ENCODE data around the gene TMTC1.

TMTC1 gene

DNA sequence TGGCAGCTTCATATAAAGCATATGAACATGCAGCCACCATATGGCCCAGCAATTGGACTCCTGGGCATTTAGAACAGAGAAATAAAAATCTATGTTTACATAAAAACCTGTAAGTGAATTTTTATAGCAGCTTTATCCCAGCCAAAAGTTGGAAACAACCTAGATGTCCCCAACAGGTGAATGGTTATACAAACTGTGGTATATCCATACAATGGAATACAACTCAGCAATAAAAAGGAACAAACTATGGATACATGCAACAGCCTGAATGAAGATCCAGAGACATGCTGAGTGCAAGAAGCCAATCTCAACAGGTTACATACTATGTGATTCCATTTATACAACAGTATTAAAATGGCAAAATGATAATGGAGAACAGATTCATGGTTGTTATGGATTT, 3.7 kb downstream of the TMTC1 start:
- no peak for DNase-seq (ENCODE audit: low spot score)

DNA sequence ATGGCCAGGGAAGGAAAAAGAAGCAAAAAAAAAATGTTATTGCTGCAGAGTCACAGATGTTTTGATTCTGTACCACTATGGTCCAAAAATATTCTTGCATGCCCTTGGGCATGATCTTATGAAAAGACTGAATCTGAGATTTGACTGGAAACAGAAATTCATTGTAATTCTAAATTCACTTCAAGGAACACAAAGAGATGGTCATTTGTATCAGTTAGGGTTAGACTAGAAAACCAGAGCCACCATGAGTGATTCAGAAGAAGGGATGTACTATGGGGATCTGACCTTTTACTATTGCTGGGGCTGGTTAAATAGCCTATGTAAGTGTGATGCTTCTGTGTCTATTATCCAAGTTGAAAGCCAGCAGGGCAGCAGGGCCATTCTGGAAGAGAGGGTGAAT, 5.2 kb downstream of the TMTC1 start:
- no peak for DNase-seq (ENCODE audit: low spot score)

DNA sequence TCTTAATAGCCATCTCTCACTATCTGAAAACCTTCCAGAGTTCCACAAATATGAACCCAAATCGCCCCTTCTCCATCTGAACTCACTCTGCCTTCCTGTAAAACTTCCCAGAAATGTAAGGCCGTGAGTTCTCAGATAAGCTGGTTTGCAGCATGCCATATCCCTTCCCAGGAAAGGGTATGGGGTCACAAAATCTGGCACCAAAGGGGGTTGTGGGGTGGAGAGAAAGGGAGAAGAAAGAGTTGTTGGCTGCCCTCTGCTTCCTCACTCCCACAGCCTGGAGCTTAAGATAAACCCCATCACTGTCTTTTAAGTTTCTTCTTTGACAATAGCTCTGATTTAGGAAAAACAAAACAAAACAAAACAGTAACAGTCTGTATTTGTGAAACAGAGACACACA, 10.7 kb downstream of the TMTC1 start:
- no peak for DNase-seq (ENCODE audit: low spot score)

DNA sequence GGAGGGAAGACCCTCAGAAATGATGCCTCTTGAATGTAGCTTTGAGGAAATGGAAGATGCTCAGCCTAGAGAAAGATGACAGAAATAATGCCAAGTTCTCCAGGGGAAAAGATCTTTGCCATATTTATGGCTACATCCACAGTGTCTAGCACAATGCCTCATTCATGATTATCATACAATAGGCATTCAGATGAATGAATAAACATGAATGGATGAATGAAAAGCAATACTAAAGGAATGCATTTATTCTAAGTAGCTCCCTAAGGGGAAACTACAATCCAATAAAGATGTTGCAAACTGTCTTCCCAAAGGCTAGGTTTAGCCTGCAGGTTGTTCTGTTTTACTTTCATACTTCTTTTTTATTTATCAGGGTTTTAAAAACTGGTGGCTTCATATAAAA, 12.0 kb downstream of the TMTC1 start:
- DNase-seq (ENCODE audit: low spot score): no peak

DNA sequence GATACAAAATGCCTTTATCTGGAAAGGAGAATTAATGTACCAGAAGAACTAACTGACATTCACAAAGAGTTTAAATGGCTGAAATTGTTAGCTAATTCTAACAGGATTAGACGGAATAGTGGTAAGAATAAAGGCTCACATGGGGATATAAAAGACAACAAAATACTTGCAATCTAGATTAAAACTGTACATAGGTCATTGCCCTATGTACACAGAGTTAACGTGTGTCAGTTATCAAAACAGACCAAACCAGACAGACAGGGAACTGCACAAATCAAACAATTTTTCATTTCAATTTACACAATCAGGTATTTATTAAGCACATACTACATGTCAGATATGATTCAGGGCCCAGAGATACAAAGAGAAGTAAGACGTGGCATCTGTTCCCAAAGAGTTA, 12.6 kb downstream of the TMTC1 start:
- no peak for DNase-seq (ENCODE audit: low spot score)

DNA sequence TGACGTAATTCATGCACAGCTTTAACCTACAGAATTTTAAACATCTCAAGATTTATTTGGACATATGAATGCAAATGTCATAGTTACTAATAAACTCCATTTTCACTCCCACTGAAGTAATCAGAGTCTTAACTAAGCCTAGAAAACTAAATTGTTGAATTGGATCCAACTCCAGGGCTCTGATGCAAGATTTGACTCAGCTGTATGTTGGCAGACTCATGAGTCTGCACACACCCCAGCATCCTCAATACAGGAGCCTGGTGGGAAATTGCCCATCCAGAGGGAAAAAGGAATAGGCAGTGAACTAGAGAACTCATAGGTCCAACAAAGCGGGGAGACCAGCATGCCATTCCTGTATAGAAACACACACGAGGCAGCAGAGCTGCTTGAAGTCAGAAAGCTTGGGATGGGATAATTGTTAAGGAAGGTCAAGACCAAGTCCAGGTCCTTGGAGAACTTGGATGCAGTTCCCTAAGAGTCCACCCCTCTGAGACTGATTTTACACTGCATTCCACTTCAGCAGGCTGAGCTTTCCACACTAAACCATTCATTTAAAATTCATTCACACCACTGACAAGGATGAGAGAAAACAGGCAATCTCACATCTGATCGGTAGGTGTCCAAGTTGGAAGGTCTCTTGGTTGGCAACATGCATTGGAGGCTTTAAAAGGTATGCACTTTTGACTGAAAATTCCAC, 14.4 kb downstream of the TMTC1 start:
- DNase-seq (ENCODE audit: low spot score): no peak

DNA sequence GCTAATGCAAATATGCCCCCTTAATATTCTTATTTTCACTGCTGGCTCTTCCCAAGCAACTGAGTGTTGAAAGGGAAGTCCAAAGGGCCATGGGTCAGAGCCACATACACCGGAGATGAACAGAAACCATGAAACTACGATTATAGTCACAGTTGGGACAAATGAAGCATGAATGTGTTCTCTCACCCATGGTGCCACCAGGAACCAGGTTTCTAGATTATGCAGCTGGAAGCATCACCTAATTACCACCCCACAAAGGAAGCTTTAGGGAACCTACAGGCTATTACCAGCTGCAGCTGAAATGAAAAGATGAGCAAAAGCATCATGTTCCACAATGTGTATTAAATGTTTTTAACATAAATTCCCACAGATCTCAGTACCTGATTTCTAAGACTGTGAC, 15.4 kb downstream of the TMTC1 start:
- no peak for DNase-seq (ENCODE audit: low spot score)

DNA sequence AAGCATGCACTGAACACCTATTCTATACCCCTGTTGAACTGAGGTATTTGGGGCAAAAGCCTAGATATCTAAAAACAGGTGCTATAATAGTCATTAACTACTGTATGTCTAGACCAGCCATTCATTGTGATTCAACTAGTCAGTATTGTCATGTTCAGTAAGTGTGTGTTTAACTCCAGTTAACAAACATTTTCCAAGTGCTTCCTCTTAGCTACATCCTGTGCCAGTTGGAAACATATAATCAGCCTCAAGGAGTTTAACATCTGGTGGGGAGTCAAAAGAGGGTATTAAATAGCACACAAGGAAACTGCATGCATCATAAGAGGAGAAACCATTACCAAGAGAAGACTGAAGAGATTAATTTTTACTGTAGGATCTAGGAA, 20.4 kb downstream of the TMTC1 start:
- DNase-seq (ENCODE audit: low spot score): no peak

DNA sequence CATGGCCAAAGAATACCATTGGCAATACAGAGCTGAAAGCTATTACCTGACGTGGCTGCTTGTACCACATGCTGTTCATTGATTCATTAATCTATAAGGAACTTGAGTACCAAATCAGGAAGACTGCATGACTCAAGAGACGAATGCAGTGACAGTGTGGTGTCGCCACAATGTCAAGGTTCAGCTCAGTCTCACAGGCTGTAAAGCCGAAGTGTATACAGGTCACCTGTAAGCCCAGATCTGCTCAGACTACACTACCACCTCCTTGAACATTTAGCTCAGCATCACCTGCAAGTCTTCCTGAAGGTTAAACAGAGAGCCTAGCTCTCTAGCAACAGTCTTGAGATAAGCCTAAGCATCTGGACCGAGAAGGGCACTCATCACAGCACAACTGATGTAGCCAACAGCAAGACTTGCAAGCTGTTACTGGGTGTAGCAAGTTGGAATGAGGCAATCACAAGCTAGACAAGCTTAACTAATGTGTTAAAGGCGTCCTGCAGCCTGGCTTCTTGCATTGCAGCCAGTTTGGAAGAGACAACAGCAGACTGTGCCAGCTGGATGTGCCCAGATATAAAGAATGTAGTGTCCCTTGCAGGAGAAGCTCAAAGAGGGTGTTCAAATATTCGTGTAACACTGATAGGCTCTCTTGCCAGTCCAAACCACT, 21.0 kb downstream of the TMTC1 start:
- DNase-seq (ENCODE audit: low spot score): no peak

DNA sequence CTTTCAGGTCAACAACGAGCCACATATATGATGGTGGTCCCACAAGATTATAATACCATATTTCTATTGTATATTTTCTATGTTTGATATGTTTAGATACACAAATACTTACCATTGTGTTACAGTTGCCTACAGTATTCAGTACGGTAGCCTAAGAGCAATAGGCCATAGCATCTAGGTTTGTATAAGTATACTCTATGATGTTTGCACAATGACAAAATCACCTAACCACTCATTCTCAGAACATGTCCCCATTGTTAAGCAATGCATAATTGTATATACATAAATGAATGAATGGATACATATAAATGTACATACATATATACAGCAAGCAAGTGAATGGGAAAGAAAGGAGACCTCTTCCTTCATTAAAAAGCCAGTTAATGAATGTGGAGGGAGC, 23.8 kb downstream of the TMTC1 start:
- no peak for DNase-seq (ENCODE audit: low spot score)

DNA sequence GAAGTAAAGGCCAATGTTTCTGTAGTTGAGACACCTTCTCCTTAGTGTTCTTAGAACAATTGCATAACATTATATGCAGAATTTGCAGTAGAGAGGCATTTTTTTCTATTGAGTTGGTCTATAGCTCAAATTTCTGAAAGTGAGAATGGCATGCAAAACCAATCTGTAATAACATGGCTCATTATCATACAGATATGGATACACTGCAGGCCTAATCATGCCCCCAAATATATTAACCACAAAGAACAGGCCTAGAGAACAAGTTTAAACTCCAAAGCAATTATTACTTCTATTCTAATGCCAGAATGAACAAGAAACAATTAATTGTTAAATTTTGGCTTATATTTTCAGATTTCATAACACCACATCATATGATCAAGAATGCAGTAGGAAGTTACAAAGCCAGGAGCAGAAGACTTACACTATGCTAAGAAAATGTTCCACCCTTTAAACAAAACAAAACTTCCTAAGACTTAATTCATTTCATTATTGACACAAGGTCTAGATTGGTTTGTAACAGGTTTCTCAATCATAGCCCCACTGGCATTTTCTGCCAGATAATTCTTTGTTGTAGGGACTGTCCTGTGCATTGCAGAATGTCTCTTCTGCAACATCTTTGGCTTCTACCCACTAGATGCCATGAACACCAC, 26.9 kb downstream of the TMTC1 start:
- DNase-seq (ENCODE audit: low spot score): no peak

DNA sequence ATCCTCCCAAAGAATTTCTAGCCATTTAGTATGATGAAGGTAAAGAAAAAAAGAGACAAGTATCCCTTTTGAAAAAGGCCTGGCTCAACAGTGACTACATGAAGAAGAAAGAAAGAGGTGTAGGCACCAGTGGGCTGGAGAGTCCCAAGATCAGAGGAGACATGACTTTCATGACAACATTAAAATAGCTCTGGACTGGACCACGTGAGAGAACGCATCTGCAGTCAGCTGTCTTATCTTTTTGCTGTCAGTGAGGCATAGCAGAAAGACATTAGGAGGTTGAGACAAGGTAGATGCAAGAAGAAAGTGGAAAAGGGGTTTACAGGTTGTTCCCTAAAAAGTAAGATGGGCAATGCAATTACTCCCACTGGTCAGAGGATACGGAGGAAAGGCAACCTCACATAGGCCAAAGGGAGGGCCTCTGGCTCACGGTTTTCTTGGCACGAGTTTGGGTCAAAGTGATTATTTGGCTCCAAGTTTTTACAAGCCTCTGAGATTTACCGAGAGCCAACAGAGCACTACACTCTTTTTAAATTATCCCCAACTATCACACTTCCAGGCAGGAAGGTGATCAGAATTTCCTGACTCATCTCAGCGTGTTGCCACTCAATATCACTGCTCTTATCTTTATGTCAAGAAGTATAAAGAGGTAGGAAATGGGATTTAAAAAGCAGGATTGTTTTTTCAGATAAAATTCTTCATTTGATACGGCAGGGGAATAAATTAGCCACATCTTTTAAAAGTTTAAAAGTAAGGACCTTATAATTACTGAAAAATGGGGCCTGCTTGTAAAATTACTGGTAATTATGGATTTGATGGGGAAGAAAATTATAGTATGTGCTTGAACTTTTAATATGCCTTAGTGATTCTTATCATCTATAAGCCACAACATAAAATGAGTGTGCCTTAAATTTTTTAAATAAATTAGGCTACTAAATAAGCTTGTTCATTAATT, 29.2 kb downstream of the TMTC1 start:
- DNase-seq (ENCODE audit: low spot score): no peak

DNA sequence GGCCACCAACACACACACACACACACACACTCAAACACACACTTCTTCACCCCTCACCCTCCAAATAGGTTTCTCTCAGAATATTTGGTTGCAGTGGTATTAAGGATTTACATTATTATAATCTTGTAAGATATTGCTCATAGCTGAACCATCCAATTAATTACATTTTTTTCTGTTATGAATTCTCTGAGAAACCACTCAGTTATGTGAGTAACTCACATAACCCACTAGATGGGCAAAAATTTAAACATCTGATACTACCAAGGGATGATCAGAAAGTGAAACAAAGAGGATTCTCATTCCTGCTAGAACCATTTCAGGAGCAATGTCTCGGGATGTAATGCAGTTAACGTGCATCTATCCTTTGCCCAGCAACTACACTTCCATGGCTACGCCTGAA, 31.6 kb downstream of the TMTC1 start:
- no peak for DNase-seq (ENCODE audit: low spot score)

DNA sequence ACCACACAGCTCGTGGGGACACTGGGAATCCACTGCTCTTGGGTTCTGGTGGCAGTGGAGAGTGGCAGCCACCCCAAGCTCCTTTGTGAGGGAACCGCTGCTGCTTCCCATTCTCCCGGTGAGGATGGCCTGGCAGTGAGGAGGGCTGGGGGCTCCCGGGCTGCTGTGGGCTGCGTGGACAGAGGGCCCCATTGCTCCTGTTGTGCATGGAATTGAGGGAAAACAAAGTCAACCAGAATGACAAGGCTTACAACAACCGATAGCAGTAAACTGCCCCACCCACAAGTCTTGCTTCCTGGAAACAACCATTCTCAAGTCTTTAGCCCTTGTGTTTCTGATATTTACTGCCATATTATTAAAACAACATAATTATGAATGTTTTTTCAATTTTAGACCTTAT, 32.1 kb downstream of the TMTC1 start:
- DNase-seq (ENCODE audit: low spot score): no peak

DNA sequence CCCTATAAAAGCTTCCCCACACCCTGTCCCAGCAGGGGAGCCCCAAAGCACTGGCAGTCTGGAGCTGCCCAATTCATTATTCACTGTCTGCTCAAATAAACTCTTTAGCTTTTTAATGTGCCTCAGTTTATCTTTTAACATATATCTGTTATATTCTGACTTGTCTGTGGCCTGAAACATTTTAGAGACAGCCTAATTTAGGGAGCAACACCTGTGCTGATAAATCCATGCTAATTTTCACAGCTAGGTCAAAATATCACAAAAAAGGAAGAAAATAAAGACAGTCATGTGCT, 32.9 kb downstream of the TMTC1 start:
- DNase-seq (ENCODE audit: low spot score): no peak

DNA sequence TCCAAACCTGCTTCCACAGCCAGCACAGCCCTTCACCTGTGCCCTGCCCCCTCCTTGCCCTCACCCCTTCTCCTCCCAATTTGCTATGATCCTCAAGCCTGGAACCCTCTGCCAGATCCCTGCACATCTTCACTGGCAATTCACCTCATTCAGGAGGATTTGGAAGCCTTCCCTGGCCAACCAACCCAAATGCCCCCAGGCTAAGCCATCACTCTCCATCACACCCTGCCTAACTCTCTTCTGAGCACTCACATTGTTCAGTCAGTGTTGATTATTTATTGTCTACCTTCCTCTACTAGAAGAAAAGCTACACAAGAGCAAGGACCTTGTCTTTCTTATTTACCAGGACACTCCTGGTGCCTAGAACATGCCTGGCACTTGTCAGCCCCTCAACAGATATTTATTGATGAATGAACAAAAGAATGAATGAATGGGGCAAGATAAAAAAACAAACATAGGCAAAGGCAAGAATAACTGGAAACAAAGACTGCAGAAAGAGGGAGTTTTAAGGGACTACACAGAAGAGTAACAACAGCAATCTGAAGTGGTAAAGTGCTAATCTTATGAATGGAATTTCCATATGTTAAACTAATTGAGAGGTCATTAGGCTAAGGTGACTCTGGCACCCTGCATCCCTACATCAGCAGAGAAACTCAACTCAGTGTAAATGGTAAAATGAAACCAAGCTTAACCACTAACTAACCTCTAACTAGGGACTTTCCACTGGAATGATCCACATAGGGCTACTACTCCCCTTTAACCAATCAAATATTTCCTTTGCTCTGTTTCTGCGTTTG, 33.4 kb downstream of the TMTC1 start:
- DNase-seq (ENCODE audit: low spot score): no peak

DNA sequence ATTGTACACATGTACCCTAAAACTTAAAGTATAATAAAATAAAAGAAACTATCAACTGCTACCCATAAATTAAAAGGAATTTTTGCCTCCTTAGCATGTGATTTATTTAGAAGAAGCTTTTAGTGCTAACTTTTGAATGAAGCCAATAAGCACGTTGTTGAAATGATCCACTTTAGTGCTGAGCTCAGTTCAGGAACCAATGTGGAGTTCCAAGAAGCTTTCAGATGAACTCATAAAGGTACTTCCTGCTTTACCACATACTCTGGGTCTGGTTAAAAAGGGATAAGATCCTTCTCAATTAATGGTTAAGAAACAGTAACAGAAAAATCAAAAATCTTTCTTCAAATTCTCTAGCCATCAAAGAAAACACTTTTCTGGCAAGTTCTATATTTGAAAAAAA, 39.4 kb downstream of the TMTC1 start:
- DNase-seq (ENCODE audit: low spot score): no peak

DNA sequence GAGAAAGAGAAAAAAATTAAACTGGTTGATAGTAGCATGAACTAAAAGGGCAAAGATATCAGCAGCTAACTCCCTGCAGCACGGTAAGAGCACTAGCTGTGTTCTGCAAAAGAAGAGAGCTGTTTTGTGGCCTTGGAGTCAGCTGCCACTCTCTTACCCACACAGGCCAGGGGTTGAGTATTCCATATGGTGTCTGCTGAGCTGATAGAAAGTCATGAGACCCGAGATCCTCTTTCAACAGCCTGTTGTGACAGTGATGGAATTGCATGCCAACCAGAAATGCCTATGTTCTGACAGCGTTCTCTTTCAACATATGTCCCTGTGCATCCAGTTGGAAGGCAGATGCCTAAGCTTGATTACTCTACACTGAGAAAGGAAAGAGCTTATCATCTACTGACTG, 39.9 kb downstream of the TMTC1 start:
- no peak for DNase-seq (ENCODE audit: low spot score)

DNA sequence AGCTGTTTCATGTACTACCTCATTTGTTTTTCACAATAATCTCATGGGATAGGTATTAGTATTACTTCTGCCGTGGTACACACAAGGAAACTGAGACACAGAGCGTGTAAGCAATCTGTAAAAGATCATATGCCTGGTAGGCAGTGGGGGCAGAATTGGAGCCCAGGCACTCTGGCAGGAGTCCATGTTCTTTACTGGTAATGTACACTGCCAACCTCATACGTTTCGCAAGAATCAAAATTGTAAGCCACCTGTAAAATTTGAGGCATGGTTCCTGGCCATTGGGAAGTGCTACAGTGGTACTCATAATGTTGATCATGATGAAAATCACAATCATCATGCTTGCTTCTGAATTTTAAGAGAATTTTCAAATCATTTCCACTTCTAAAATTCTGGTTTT, 40.7 kb downstream of the TMTC1 start:
- no peak for DNase-seq (ENCODE audit: low spot score)

DNA sequence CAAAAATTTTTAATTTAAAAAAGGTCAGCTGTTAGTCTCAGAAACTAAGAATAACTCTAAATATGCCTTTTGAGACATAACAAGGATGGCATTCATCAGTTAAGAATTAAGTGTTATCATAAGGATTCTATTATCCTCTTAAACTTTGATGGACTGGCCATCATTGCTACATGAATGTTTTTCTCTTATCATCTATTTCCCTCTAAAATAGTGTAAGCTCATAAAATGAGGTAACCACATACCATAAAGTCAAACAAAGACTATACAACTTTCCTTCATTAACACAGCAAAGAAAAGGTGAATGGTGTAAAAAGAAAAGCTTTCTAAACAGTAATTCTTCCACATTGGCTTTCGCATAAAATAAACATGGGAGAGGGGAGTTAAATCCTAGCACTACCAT, 41.1 kb downstream of the TMTC1 start:
- DNase-seq (ENCODE audit: low spot score): no peak

DNA sequence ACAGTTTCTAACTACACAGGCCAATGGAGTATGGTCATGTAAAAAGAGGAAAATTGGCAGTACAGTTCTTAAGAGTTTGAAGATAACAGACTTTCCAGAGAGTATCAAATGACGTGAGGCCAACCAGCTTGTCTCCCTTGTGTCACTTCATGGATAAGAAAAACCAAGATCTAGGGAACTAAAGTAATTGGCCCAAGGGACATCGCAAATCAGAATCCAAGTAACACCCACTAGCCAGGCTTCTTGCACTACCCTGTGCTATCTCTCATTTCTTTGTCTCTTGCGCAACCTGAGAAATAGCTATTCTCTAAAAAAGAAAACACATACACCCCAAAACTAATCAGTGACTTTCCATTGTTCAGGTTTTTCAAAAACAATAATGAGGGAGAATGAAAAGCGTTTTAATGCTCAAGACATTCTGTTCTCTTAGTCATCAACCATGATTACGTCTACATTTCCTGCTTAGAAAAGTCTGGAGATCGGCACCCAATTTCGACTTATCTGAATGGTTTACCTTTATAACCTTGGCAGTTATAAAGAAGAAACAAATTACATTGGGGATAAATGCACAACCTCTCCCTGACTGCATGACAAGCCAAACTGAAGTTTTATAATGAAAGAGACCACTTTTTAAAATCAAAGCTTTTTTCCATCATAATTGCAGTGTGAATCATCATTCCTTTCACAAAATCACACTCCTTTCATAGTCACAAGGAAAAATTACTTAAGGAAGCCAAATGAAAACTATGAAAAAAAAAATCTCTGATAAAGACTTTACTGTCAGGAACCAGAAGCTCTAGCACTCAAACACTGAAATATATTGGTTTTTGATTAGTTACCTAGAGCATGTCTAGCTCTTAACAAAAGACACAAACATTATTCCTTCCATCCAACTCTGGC, 42.1 kb downstream of the TMTC1 start:
- no peak for DNase-seq (ENCODE audit: low spot score)
